ENCODE results near the gene NR3C2.
A peak's percentile ranks its signal among the peaks of the same experiment; 100 is the strongest.

The NR3C2 gene

GRCh38 chr4:148053298-148054003 lies 388.8 kb downstream of the NR3C2 start:
- Histone ChIP-seq H3K27ac (no peak overlapping the region), H3K36me3 (replicated peaks) (no peaks in the 10 kb centered on the region), H3K27me3 (replicated peaks) (no peaks in the 10 kb centered on the region), H3K4me3 (ENCODE audit: low read depth, low read length) (no peak overlapping the region)
- TF ChIP-seq, protein P1, sequence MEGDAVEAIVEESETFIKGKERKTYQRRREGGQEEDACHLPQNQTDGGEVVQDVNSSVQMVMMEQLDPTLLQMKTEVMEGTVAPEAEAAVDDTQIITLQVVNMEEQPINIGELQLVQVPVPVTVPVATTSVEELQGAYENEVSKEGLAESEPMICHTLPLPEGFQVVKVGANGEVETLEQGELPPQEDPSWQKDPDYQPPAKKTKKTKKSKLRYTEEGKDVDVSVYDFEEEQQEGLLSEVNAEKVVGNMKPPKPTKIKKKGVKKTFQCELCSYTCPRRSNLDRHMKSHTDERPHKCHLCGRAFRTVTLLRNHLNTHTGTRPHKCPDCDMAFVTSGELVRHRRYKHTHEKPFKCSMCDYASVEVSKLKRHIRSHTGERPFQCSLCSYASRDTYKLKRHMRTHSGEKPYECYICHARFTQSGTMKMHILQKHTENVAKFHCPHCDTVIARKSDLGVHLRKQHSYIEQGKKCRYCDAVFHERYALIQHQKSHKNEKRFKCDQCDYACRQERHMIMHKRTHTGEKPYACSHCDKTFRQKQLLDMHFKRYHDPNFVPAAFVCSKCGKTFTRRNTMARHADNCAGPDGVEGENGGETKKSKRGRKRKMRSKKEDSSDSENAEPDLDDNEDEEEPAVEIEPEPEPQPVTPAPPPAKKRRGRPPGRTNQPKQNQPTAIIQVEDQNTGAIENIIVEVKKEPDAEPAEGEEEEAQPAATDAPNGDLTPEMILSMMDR (IDR thresholded peaks at IDR 0.05; ENCODE audit: low read depth, low read length, missing control alignments), result no peak
- no peak for DNase-seq
- in situ Hi-C loops (cut with HindIII; ENCODE audit: low pct_ligation_motif_present, low sequenced_read_pairs), result no loop called here

GRCh38 chr4:148052448-148052847 lies 389.8 kb downstream of the NR3C2 start:
- Histone ChIP-seq H3K27ac (no peak overlapping the region), H3K27me3 (replicated peaks) (no peaks in the 10 kb centered on the region), H3K4me3 (ENCODE audit: low read depth, low read length) (no peak overlapping the region), H3K36me3 (replicated peaks) (no peaks in the 10 kb centered on the region)
- DNase-seq, result no peak
- in situ Hi-C loops (cut with HindIII; ENCODE audit: low pct_ligation_motif_present, low sequenced_read_pairs), result no loop called here
- TF ChIP-seq, protein P1 (IDR thresholded peaks at IDR 0.05; ENCODE audit: low read depth, low read length, missing control alignments), result no peak

DNA sequence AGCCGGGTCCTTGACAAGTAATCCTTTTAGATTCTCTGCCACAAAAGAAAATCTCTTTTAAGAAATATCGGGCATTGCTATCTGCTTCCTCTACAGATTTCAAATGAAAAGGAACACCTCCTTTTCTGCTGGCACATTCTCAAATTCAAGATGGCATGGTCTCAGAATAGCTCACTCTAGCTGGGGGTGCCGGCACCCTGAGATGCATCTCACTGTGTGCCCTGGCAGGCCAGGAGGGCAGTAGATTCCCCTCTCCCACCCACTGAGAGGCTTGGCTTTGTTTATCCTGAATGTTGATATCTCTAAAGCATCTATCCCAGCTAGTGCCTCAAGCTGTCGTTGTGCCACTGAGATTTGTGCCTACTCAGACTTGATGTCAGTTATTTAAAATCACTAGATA lies 390.8 kb downstream of the NR3C2 start:
- no peak overlapping the region for H3K27ac ChIP-seq
- H3K4me3 ChIP-seq (ENCODE audit: low read depth, low read length), result no peak overlapping the region
- H3K36me3 ChIP-seq (replicated peaks), result peaks cover 4% of the 10 kb centered on the region
- TF ChIP-seq, protein P1 (IDR thresholded peaks at IDR 0.05; ENCODE audit: low read depth, low read length, missing control alignments), result no peak
- no peaks in the 10 kb centered on the region for H3K27me3 ChIP-seq (replicated peaks)
- DNase-seq, result no peak
- in situ Hi-C loops (cut with HindIII; ENCODE audit: low pct_ligation_motif_present, low sequenced_read_pairs), result no loop called here

- H3K36me3 ChIP-seq (replicated peaks), result peaks cover 4% of the 10 kb centered on the region
- TF ChIP-seq, protein P1 (IDR thresholded peaks at IDR 0.05; ENCODE audit: low read depth, low read length, missing control alignments), result no peak
- H3K4me3 ChIP-seq (ENCODE audit: low read depth, low read length), result no peak overlapping the region
- no peak for DNase-seq
- no peak overlapping the region for H3K27ac ChIP-seq
- in situ Hi-C loops (cut with HindIII; ENCODE audit: low pct_ligation_motif_present, low sequenced_read_pairs), result no loop called here
- H3K27me3 ChIP-seq (replicated peaks), result no peaks in the 10 kb centered on the region
Observed at GRCh38 chr4:148048598-148048997, 393.6 kb downstream of the NR3C2 start.

DNA sequence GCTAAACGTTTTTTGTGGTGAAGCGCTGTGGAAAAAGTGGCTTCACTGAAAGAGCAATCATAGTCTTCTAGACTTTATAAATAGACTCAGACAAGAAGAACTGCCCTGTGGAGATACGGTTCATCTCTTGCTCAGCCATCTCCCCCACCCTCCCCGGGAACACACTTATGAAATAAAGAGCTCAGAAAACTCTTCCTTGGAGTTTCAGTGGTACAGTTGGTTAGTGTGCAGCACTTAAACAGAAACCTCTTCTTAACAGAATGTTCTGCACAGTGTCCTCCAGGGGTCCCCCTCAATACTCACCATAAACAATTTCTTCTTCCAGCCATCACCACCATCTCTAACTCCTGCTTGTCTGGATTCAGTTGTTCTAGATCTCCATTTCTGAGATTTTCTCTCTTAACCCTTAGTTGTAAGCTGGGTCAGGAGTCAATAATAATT lies 397.3 kb downstream of the NR3C2 start:
- no peak overlapping the region for H3K4me3 ChIP-seq (ENCODE audit: low read depth, low read length)
- H3K36me3 ChIP-seq (replicated peaks), result peaks cover 4% of the 10 kb centered on the region
- H3K27ac ChIP-seq, result no peak overlapping the region
- TF ChIP-seq, protein P1 (IDR thresholded peaks at IDR 0.05; ENCODE audit: low read depth, low read length, missing control alignments), result peak; percentile 48
- in situ Hi-C loops (cut with HindIII; ENCODE audit: low pct_ligation_motif_present, low sequenced_read_pairs), result no loop called here
- no peak for DNase-seq
- H3K27me3 ChIP-seq (replicated peaks), result no peaks in the 10 kb centered on the region

All from brain microvascular endothelial cell (primary cell).